Natural killer cell treated with Interleukin-12 subunit alpha and Interleukin-12 subunit beta and Interleukin-15 and Interleukin-18, amount 100 ng/mL, for 72 hours (primary cell): ENCODE measurements around the gene FOXJ3. TPM values are rescaled to one million over a fixed set of nuclear protein-coding genes. Genes with fewer than 3 reads are reported as not detected.

Source experiments
- ATAC-seq, 2 donors: fragments of 150-1000 bp; cut with Tn5 transposase in 1 of 2; sonication (Bioruptor Pico), chemical (Tn5 transposase) in 1 of 2; 2 replicates each; pipeline ENCODE4 v1.10.0; 2021
- DNase-seq: peaks from one replicate; pipeline ENCODE4 v3.0.0; 2022; ENCODE audit warnings: low spot score
- H3K27ac Mint-ChIP-seq, 2 donors: 1 replicate in 1 of 2; 2 replicates in 1 of 2; pipeline ENCODE4 v1.8.0; 2022; ENCODE audit warnings: mixed read lengths in 2 of 2, mild to moderate bottlenecking in 1 of 2, moderate library complexity in 1 of 2
- H3K27me3 Mint-ChIP-seq, 2 donors: 1 replicate in 1 of 2; 2 replicates in 1 of 2; pipeline ENCODE4 v1.8.0; 2022; ENCODE audit warnings: mixed read lengths in 2 of 2
- H3K36me3 Mint-ChIP-seq: one replicate; pipeline ENCODE4 v1.8.0; 2022; ENCODE audit warnings: mixed read lengths
- H3K4me1 Mint-ChIP-seq, 2 donors: 1 replicate in 1 of 2; 2 replicates in 1 of 2; pipeline ENCODE4 v1.8.0; 2022; ENCODE audit warnings: low read depth in 2 of 2, mixed read lengths in 2 of 2, mild to moderate bottlenecking in 1 of 2
- H3K4me3 Mint-ChIP-seq: one replicate; pipeline ENCODE4 v1.8.0; 2022; ENCODE audit warnings: mixed read lengths
- H3K9me3 Mint-ChIP-seq: 2 replicates; pipeline ENCODE4 v1.8.0; 2022; ENCODE audit warnings: mixed read lengths
- total RNA-seq, 2 donors: library from RNA; stranded (reverse); gene quantifications; one replicate each; pipeline ENCODE4 v1.2.3, GENCODE V29; 2022

Gene FOXJ3
- total RNA-seq, 2 donors from 2014 or later = 57.9 to 69.9 TPM

- H3K36me3 Mint-ChIP-seq = peaks cover 36% of the 10 kb centered on the region
- no peaks in the 10 kb centered on the region for H3K27me3 Mint-ChIP-seq
Measured at GRCh38 chr1:42201986-42202385, 133.0 kb downstream of the FOXJ3 start.

GRCh38 chr1:42198251-42198650, 136.8 kb downstream of the FOXJ3 start:
- H3K9me3 Mint-ChIP-seq = peaks cover 5% of the 10 kb centered on the region
- ATAC-seq = no peak

More at GRCh38 chr1:42201986-42202385, 133.0 kb downstream of the FOXJ3 start:
- H3K9me3 Mint-ChIP-seq = peaks cover 10% of the 10 kb centered on the region
- ATAC-seq (no peak), DNase-seq (no peak)
- no peak overlapping the region for H3K4me3 Mint-ChIP-seq
- no peak overlapping the region for H3K27ac Mint-ChIP-seq
- peaks cover 10 to 16% of the 10 kb centered on the region in 2 donors for H3K4me1 Mint-ChIP-seq

GRCh38 chr1:42195841-42196240, 139.2 kb downstream of the FOXJ3 start:
- no peaks in the 10 kb centered on the region for H3K9me3 Mint-ChIP-seq
- H3K36me3 Mint-ChIP-seq = peaks cover 18% of the 10 kb centered on the region
- H3K4me3 Mint-ChIP-seq = no peak overlapping the region
- ATAC-seq (no peak), DNase-seq (no peak)
- H3K27ac Mint-ChIP-seq = no peak overlapping the region
- H3K27me3 Mint-ChIP-seq = no peaks in the 10 kb centered on the region
- peaks cover 14 to 15% of the 10 kb centered on the region in 2 donors for H3K4me1 Mint-ChIP-seq

More at GRCh38 chr1:42198251-42198650, 136.8 kb downstream of the FOXJ3 start:
- H3K27me3 Mint-ChIP-seq = no peaks in the 10 kb centered on the region
- no peak overlapping the region for H3K27ac Mint-ChIP-seq
- no peaks in the 10 kb centered on the region for H3K4me1 Mint-ChIP-seq
- peaks cover 20% of the 10 kb centered on the region for H3K36me3 Mint-ChIP-seq
- H3K4me3 Mint-ChIP-seq = no peak overlapping the region
- no peak for DNase-seq

GRCh38 chr1:42192106-42192505, 142.9 kb downstream of the FOXJ3 start:
- no peaks in the 10 kb centered on the region for H3K27me3 Mint-ChIP-seq
- no peak for ATAC-seq
- no peaks in the 10 kb centered on the region for H3K9me3 Mint-ChIP-seq
- H3K36me3 Mint-ChIP-seq = peaks cover 18% of the 10 kb centered on the region
- DNase-seq = no peak
- peak overlapping the region; percentile 46 for H3K4me3 Mint-ChIP-seq
- H3K27ac Mint-ChIP-seq = peak overlapping the region in 1 of 2 donors; percentile 47
- peaks cover 14 to 15% of the 10 kb centered on the region in 2 donors for H3K4me1 Mint-ChIP-seq

GRCh38 chr1:42191319-42191718, 143.7 kb downstream of the FOXJ3 start:
- Mint-ChIP-seq H3K27me3 (no peaks in the 10 kb centered on the region), H3K4me3 (peak overlapping the region; percentile 46), H3K27ac (peak overlapping the region; percentile 43 to 47), H3K9me3 (no peaks in the 10 kb centered on the region), H3K4me1 (peaks cover 15% of the 10 kb centered on the region in 2 donors), H3K36me3 (peaks cover 22% of the 10 kb centered on the region)
- ATAC-seq = peak; percentile 40 to 62
- DNase-seq = no peak

- ATAC-seq (no peak), DNase-seq (no peak)
- Mint-ChIP-seq H3K27me3 (no peaks in the 10 kb centered on the region), H3K9me3 (no peaks in the 10 kb centered on the region), H3K27ac (no peak overlapping the region), H3K4me3 (no peak overlapping the region), H3K36me3 (peaks cover 32% of the 10 kb centered on the region), H3K4me1 (peaks cover 15 to 20% of the 10 kb centered on the region in 2 donors)
Measured at GRCh38 chr1:42189931-42190853, 144.8 kb downstream of the FOXJ3 start.

GRCh38 chr1:42186152-42186551, 148.9 kb downstream of the FOXJ3 start:
- Mint-ChIP-seq H3K4me1 (peaks cover 6 to 8% of the 10 kb centered on the region in 2 donors), H3K27me3 (no peaks in the 10 kb centered on the region), H3K4me3 (no peak overlapping the region), H3K9me3 (no peaks in the 10 kb centered on the region), H3K36me3 (peaks cover 24% of the 10 kb centered on the region), H3K27ac (no peak overlapping the region)
- no peak for ATAC-seq
- DNase-seq = no peak

GRCh38 chr1:42184616-42185015, 150.4 kb downstream of the FOXJ3 start:
- ATAC-seq = no peak
- no peak overlapping the region for H3K27ac Mint-ChIP-seq
- no peak overlapping the region for H3K4me3 Mint-ChIP-seq
- H3K4me1 Mint-ChIP-seq = peaks cover 4 to 6% of the 10 kb centered on the region in 2 donors
- H3K9me3 Mint-ChIP-seq = no peaks in the 10 kb centered on the region
- DNase-seq = no peak
- peaks cover 21% of the 10 kb centered on the region for H3K36me3 Mint-ChIP-seq
- no peaks in the 10 kb centered on the region for H3K27me3 Mint-ChIP-seq

GRCh38 chr1:42183957-42184268, 151.1 kb downstream of the FOXJ3 start:
- no peak overlapping the region for H3K27ac Mint-ChIP-seq
- H3K9me3 Mint-ChIP-seq = no peaks in the 10 kb centered on the region
- peaks cover 4 to 6% of the 10 kb centered on the region in 2 donors for H3K4me1 Mint-ChIP-seq
- no peak overlapping the region for H3K4me3 Mint-ChIP-seq
- DNase-seq = no peak
- ATAC-seq = no peak
- H3K27me3 Mint-ChIP-seq = no peaks in the 10 kb centered on the region
- H3K36me3 Mint-ChIP-seq = peaks cover 21% of the 10 kb centered on the region

- Mint-ChIP-seq H3K4me3 (no peak overlapping the region), H3K4me1 (peaks cover 4 to 6% of the 10 kb centered on the region in 2 donors), H3K27ac (no peak overlapping the region), H3K9me3 (no peaks in the 10 kb centered on the region), H3K36me3 (peaks cover 21% of the 10 kb centered on the region), H3K27me3 (no peaks in the 10 kb centered on the region)
- DNase-seq = no peak
- no peak for ATAC-seq
Measured at GRCh38 chr1:42183210-42183956, 151.7 kb downstream of the FOXJ3 start.

- ATAC-seq (no peak), DNase-seq (no peak)
- peaks cover 11% of the 10 kb centered on the region for H3K36me3 Mint-ChIP-seq
- no peak overlapping the region for H3K27ac Mint-ChIP-seq
- H3K4me1 Mint-ChIP-seq = peaks cover 6 to 9% of the 10 kb centered on the region in 2 donors
- H3K9me3 Mint-ChIP-seq = no peaks in the 10 kb centered on the region
- H3K4me3 Mint-ChIP-seq = no peak overlapping the region
- H3K27me3 Mint-ChIP-seq = no peaks in the 10 kb centered on the region
Measured at GRCh38 chr1:42181687-42182086, 153.3 kb downstream of the FOXJ3 start.

GRCh38 chr1:42179900-42180329, 155.1 kb downstream of the FOXJ3 start:
- no peaks in the 10 kb centered on the region for H3K36me3 Mint-ChIP-seq
- DNase-seq (no peak), ATAC-seq (no peak)
- no peaks in the 10 kb centered on the region for H3K27me3 Mint-ChIP-seq
- no peak overlapping the region for H3K4me3 Mint-ChIP-seq
- peak overlapping the region in 1 of 2 donors; percentile 49 for H3K27ac Mint-ChIP-seq
- H3K4me1 Mint-ChIP-seq = peaks cover 0 to 9% of the 10 kb centered on the region in 2 donors
- no peaks in the 10 kb centered on the region for H3K9me3 Mint-ChIP-seq

- no peak for ATAC-seq
- no peaks in the 10 kb centered on the region for H3K36me3 Mint-ChIP-seq
- no peak overlapping the region for H3K27ac Mint-ChIP-seq
Measured at GRCh38 chr1:42179275-42179674, 155.8 kb downstream of the FOXJ3 start.

GRCh38 chr1:42178249-42178648, 156.8 kb downstream of the FOXJ3 start:
- Mint-ChIP-seq H3K27me3 (no peaks in the 10 kb centered on the region), H3K36me3 (no peaks in the 10 kb centered on the region), H3K27ac (no peak overlapping the region), H3K4me3 (no peak overlapping the region), H3K4me1 (peaks cover 0 to 10% of the 10 kb centered on the region in 2 donors), H3K9me3 (no peaks in the 10 kb centered on the region)
- no peak for DNase-seq
- ATAC-seq = no peak

More at GRCh38 chr1:42179275-42179674, 155.8 kb downstream of the FOXJ3 start:
- H3K4me3 Mint-ChIP-seq = no peak overlapping the region
- no peak for DNase-seq
- peaks cover 0 to 7% of the 10 kb centered on the region in 2 donors for H3K4me1 Mint-ChIP-seq
- no peaks in the 10 kb centered on the region for H3K27me3 Mint-ChIP-seq
- no peaks in the 10 kb centered on the region for H3K9me3 Mint-ChIP-seq
